Mesendoderm (in vitro differentiated cells): ENCODE measurements around the gene DOP1A.

Experiments used
- DNase-seq: peaks from one replicate; pipeline ENCODE4 v3.0.0; 2013
- H2AK5ac ChIP-seq: 2 replicates; pipeline ENCODE4 v1.6.1; 2013; ENCODE audit warnings: low read length, inconsistent platforms
- H2BK120ac ChIP-seq: 2 replicates; pipeline ENCODE4 v1.6.1; 2013; ENCODE audit warnings: low read depth, mild to moderate bottlenecking, low read length, moderate library complexity, mixed read lengths
- H2BK15ac ChIP-seq: replicated peaks from 2 replicates; pipeline ENCODE4 v1.6.1; 2013; ENCODE audit warnings: low read depth, mild to moderate bottlenecking, moderate library complexity
- H2BK5ac ChIP-seq: 2 replicates; pipeline ENCODE4 v1.6.1; 2013; ENCODE audit warnings: low read length, inconsistent platforms
- H3K18ac ChIP-seq: 2 replicates; pipeline ENCODE4 v1.6.1; 2013; ENCODE audit warnings: mild to moderate bottlenecking, low read length, mixed read lengths
- H3K23ac ChIP-seq: one replicate; pipeline ENCODE4 v1.6.1; 2013; ENCODE audit warnings: low read length
- H3K27ac ChIP-seq: 2 replicates; pipeline ENCODE4 v1.5.1; 2013; ENCODE audit warnings: low read depth, mild to moderate bottlenecking, inconsistent platforms, low read length, moderate library complexity
- H3K27me3 ChIP-seq: 2 replicates; pipeline ENCODE4 v1.6.1; 2013; ENCODE audit warnings: low read length, control low read depth, mild to moderate bottlenecking, inconsistent platforms; ENCODE audit not compliant: insufficient read depth, poor library complexity
- H3K36me3 ChIP-seq: 2 replicates; pipeline ENCODE4 v1.6.1; 2013; ENCODE audit warnings: low read length, inconsistent platforms; ENCODE audit not compliant: control insufficient read depth, insufficient read depth
- H3K4ac ChIP-seq: one replicate; pipeline ENCODE4 v1.6.1; 2013; ENCODE audit warnings: low read depth, mild to moderate bottlenecking, low read length, moderate library complexity
- H3K4me1 ChIP-seq: 2 replicates; pipeline ENCODE4 v1.6.1; 2013; ENCODE audit warnings: low read depth, low read length, inconsistent platforms; ENCODE audit not compliant: control insufficient read depth
- H3K4me2 ChIP-seq: 2 replicates; pipeline ENCODE4 v1.6.1; 2013; ENCODE audit warnings: low read length
- H3K4me3 ChIP-seq: 2 replicates; pipeline ENCODE4 v1.5.1; 2013; ENCODE audit warnings: mild to moderate bottlenecking, low read length
- H3K56ac ChIP-seq: one replicate; pipeline ENCODE4 v1.6.1; 2013; ENCODE audit warnings: low read length
- H3K79me1 ChIP-seq: 2 replicates; pipeline ENCODE4 v1.6.1; 2013; ENCODE audit warnings: low read length, inconsistent platforms
- H3K79me2 ChIP-seq: 2 replicates; pipeline ENCODE4 v1.6.1; 2013; ENCODE audit warnings: mild to moderate bottlenecking, low read length; ENCODE audit not compliant: control insufficient read depth, insufficient read depth
- H3K9ac ChIP-seq: 2 replicates; pipeline ENCODE4 v1.6.1; 2013; ENCODE audit warnings: low read length, inconsistent platforms
- H4K5ac ChIP-seq: one replicate; pipeline ENCODE4 v1.6.1; 2013; ENCODE audit warnings: low read length
- H4K8ac ChIP-seq: one replicate; pipeline ENCODE4 v1.6.1; 2013; ENCODE audit warnings: low read depth, mild to moderate bottlenecking, control low read depth, low read length, moderate library complexity
- WGBS: extraction: QIAGEN DNeasy Blood & Tissue Kit; methylation state at CpG from one replicate; pipeline ENCODE4 v1.1.7; 2013; ENCODE audit warnings: low lambda C conversion rate, missing lambda C conversion rate; ENCODE audit not compliant: insufficient coverage; ENCODE audit errors: extremely low coverage; 5-methylcytosine and 5-hydroxymethylcytosine counted together

The DOP1A gene

GRCh38 chr6:83126223-83126622 is 58.8 kb downstream of the DOP1A start:
- H3K23ac ChIP-seq: no peak overlapping the region
- H3K4me2 ChIP-seq: no peak overlapping the region
- no peak overlapping the region for H2AK5ac ChIP-seq
- no peaks in the 10 kb centered on the region for H3K36me3 ChIP-seq
- no peaks in the 10 kb centered on the region for H3K79me1 ChIP-seq
- no peak overlapping the region for H4K8ac ChIP-seq
- H2BK15ac ChIP-seq: no peak overlapping the region
- H3K4me3 ChIP-seq: no peak overlapping the region
- H3K18ac ChIP-seq: no peak overlapping the region
- H3K9ac ChIP-seq: no peak overlapping the region
- H3K79me2 ChIP-seq: no peaks in the 10 kb centered on the region
- no peak overlapping the region for H2BK120ac ChIP-seq
- no peak overlapping the region for H2BK5ac ChIP-seq
- WGBS: no CpG with 5 or more reads among the region's 2 CpGs
- H3K27ac ChIP-seq: no peak overlapping the region
- no peak overlapping the region for H4K5ac ChIP-seq
- no peaks in the 10 kb centered on the region for H3K4me1 ChIP-seq
- DNase-seq: no peak
- H3K27me3 ChIP-seq: no peaks in the 10 kb centered on the region
- no peak overlapping the region for H3K56ac ChIP-seq
- H3K4ac ChIP-seq: no peak overlapping the region

GRCh38 chr6:83126807-83127206 is 59.3 kb downstream of the DOP1A start:
- no peak overlapping the region for H3K4ac ChIP-seq
- H3K27ac ChIP-seq: no peak overlapping the region
- no peak for DNase-seq
- H3K18ac ChIP-seq: no peak overlapping the region
- no peak overlapping the region for H3K56ac ChIP-seq
- no peaks in the 10 kb centered on the region for H3K27me3 ChIP-seq
- H3K23ac ChIP-seq: no peak overlapping the region
- H2BK5ac ChIP-seq: no peak overlapping the region
- H4K8ac ChIP-seq: no peak overlapping the region
- H4K5ac ChIP-seq: no peak overlapping the region
- no peak overlapping the region for H3K4me3 ChIP-seq
- H3K79me1 ChIP-seq: no peaks in the 10 kb centered on the region
- WGBS: no CpG with 5 or more reads among the region's 5 CpGs
- no peaks in the 10 kb centered on the region for H3K36me3 ChIP-seq
- H2BK120ac ChIP-seq: no peak overlapping the region
- H2BK15ac ChIP-seq: no peak overlapping the region
- no peak overlapping the region for H2AK5ac ChIP-seq
- no peaks in the 10 kb centered on the region for H3K4me1 ChIP-seq
- H3K4me2 ChIP-seq: no peak overlapping the region
- H3K9ac ChIP-seq: no peak overlapping the region
- no peaks in the 10 kb centered on the region for H3K79me2 ChIP-seq

GRCh38 chr6:83127258-83127657 is 59.8 kb downstream of the DOP1A start:
- Histone ChIP-seq H3K4ac (no peak overlapping the region), H3K79me2 (no peaks in the 10 kb centered on the region), H3K56ac (no peak overlapping the region), H2BK15ac (no peak overlapping the region), H3K23ac (no peak overlapping the region), H3K36me3 (no peaks in the 10 kb centered on the region), H2AK5ac (no peak overlapping the region), H2BK5ac (no peak overlapping the region), H3K4me2 (no peak overlapping the region), H4K5ac (no peak overlapping the region), H3K4me3 (no peak overlapping the region), H3K79me1 (no peaks in the 10 kb centered on the region), H3K4me1 (no peaks in the 10 kb centered on the region), H3K18ac (no peak overlapping the region), H3K27me3 (no peaks in the 10 kb centered on the region), H2BK120ac (no peak overlapping the region), H4K8ac (no peak overlapping the region), H3K9ac (no peak overlapping the region), H3K27ac (no peak overlapping the region)
- WGBS: no CpG with 5 or more reads among the region's 5 CpGs
- DNase-seq: no peak

GRCh38 chr6:83127976-83128375 is 60.5 kb downstream of the DOP1A start:
- Histone ChIP-seq H3K79me1 (no peaks in the 10 kb centered on the region), H3K4ac (no peak overlapping the region), H4K8ac (no peak overlapping the region), H3K18ac (no peak overlapping the region), H4K5ac (no peak overlapping the region), H2BK5ac (no peak overlapping the region), H3K4me1 (no peaks in the 10 kb centered on the region), H3K27me3 (no peaks in the 10 kb centered on the region), H3K27ac (no peak overlapping the region), H2AK5ac (no peak overlapping the region), H3K4me3 (no peak overlapping the region), H3K36me3 (no peaks in the 10 kb centered on the region), H3K79me2 (no peaks in the 10 kb centered on the region), H3K56ac (no peak overlapping the region), H3K23ac (no peak overlapping the region), H3K4me2 (no peak overlapping the region), H3K9ac (no peak overlapping the region), H2BK15ac (no peak overlapping the region), H2BK120ac (no peak overlapping the region)
- no CpG with 5 or more reads among the region's 2 CpGs for WGBS
- no peak for DNase-seq

GRCh38 chr6:83132121-83132520 is 64.7 kb downstream of the DOP1A start:
- Histone ChIP-seq H3K36me3 (no peaks in the 10 kb centered on the region), H3K79me2 (no peaks in the 10 kb centered on the region), H3K4me3 (no peak overlapping the region), H4K5ac (no peak overlapping the region), H3K4me2 (no peak overlapping the region), H3K56ac (no peak overlapping the region), H2BK120ac (no peak overlapping the region), H3K4ac (no peak overlapping the region), H2BK15ac (no peak overlapping the region), H2BK5ac (no peak overlapping the region), H3K27me3 (no peaks in the 10 kb centered on the region), H3K27ac (no peak overlapping the region), H3K23ac (no peak overlapping the region), H3K4me1 (no peaks in the 10 kb centered on the region), H2AK5ac (no peak overlapping the region), H4K8ac (no peak overlapping the region), H3K18ac (no peak overlapping the region), H3K79me1 (no peaks in the 10 kb centered on the region), H3K9ac (no peak overlapping the region)
- WGBS: no CpG with 5 or more reads among the region's 3 CpGs
- no peak for DNase-seq

GRCh38 chr6:83138118-83138722 is 70.7 kb downstream of the DOP1A start:
- H3K4me2 ChIP-seq: no peak overlapping the region
- no peak overlapping the region for H3K56ac ChIP-seq
- no peak overlapping the region for H3K27ac ChIP-seq
- H2AK5ac ChIP-seq: no peak overlapping the region
- H3K27me3 ChIP-seq: no peaks in the 10 kb centered on the region
- H4K5ac ChIP-seq: no peak overlapping the region
- H3K4me1 ChIP-seq: no peaks in the 10 kb centered on the region
- H3K23ac ChIP-seq: no peak overlapping the region
- H3K79me2 ChIP-seq: no peaks in the 10 kb centered on the region
- H4K8ac ChIP-seq: no peak overlapping the region
- H3K36me3 ChIP-seq: no peaks in the 10 kb centered on the region
- H3K79me1 ChIP-seq: no peaks in the 10 kb centered on the region
- no peak overlapping the region for H2BK120ac ChIP-seq
- no peak overlapping the region for H3K4me3 ChIP-seq
- no CpG with 5 or more reads among the region's 5 CpGs for WGBS
- H2BK15ac ChIP-seq: no peak overlapping the region
- H3K9ac ChIP-seq: no peak overlapping the region
- DNase-seq: no peak
- H2BK5ac ChIP-seq: no peak overlapping the region
- no peak overlapping the region for H3K4ac ChIP-seq
- no peak overlapping the region for H3K18ac ChIP-seq
